CD4-positive, alpha-beta T cell treated with Interleukin-6 at 100 ng/mL for 8 hours (primary cell): ENCODE measurements around the gene DICER1.
"Not testable (repeated sequence)": the region's sequence is repeated elsewhere in the genome, so short reads cannot be mapped to it uniquely, and the experiment has no call there.

Source experiments
- DNase-seq: peaks from one replicate; pipeline ENCODE4 v3.0.0-alpha.2; 2020; ENCODE audit warnings: mixed read lengths, low spot score

DICER1 gene

GRCh38 chr14:95150910-95151309, 6.4 kb downstream of the DICER1 start:
- no peak for DNase-seq

- no peak for DNase-seq
Measured at GRCh38 chr14:95149441-95149840, 7.9 kb downstream of the DICER1 start.

GRCh38 chr14:95147597-95147996, 9.7 kb downstream of the DICER1 start:
- DNase-seq, result no peak

GRCh38 chr14:95146079-95146771, 11.1 kb downstream of the DICER1 start:
- no peak for DNase-seq

GRCh38 chr14:95144849-95145248, 12.5 kb downstream of the DICER1 start:
- no peak for DNase-seq

GRCh38 chr14:95143808-95144620, 13.3 kb downstream of the DICER1 start:
- DNase-seq, result no peak

- no peak for DNase-seq
Measured at GRCh38 chr14:95142208-95142607, 15.1 kb downstream of the DICER1 start.

GRCh38 chr14:95141684-95142083, 15.6 kb downstream of the DICER1 start:
- DNase-seq, result no peak

- no peak for DNase-seq
Measured at GRCh38 chr14:95140060-95140858, 17.1 kb downstream of the DICER1 start.

GRCh38 chr14:95138876-95139275, 18.5 kb downstream of the DICER1 start:
- no peak for DNase-seq

- not testable (repeated sequence) for DNase-seq
Measured at GRCh38 chr14:95138455-95138854, 18.9 kb downstream of the DICER1 start.

GRCh38 chr14:95137804-95138167, 19.5 kb downstream of the DICER1 start:
- no peak for DNase-seq

- DNase-seq, result no peak
Measured at GRCh38 chr14:95137164-95137803, 20.0 kb downstream of the DICER1 start.

GRCh38 chr14:95136631-95137030, 20.7 kb downstream of the DICER1 start:
- no peak for DNase-seq

GRCh38 chr14:95134304-95134933, 22.9 kb downstream of the DICER1 start:
- no peak for DNase-seq

- DNase-seq, result no peak
Measured at GRCh38 chr14:95133282-95133681, 24.0 kb downstream of the DICER1 start.

GRCh38 chr14:95132760-95133159, 24.6 kb downstream of the DICER1 start:
- no peak for DNase-seq

- no peak for DNase-seq
Measured at GRCh38 chr14:95130549-95130948, 26.8 kb downstream of the DICER1 start.

GRCh38 chr14:95128140-95128539, 29.2 kb downstream of the DICER1 start:
- DNase-seq, result no peak

GRCh38 chr14:95127531-95127911, 29.8 kb downstream of the DICER1 start:
- no peak for DNase-seq

GRCh38 chr14:95126906-95127530, 30.3 kb downstream of the DICER1 start:
- DNase-seq, result no peak
